Measurements from ENCODE around the gene PROKR1. TPM values are rescaled to one million over a fixed set of nuclear protein-coding genes. Genes with fewer than 3 reads are reported as not detected.

Gene PROKR1
- total and polyA plus RNA-seq, 2 donors (not counting 1 experiment from before 2014, with no cell fraction given): not detected

GRCh38 chr2:68605939-68606338 is 37.4 kb upstream of the PROKR1 start:
- Histone ChIP-seq H3K27me3 (ENCODE audit: control insufficient read depth, insufficient read depth, low read length) (no peaks in the 10 kb centered on the region), H3K4me3 (replicated peaks in 1 of 4; ENCODE audit: control extremely low read depth in 1 of 4, insufficient read depth in 1 of 4, low read depth in 3 of 4, low read length in 4 of 4) (no peak overlapping the region), H3K36me3 (ENCODE audit: control insufficient read depth, insufficient read depth, low read length) (no peaks in the 10 kb centered on the region), H3K27ac (ENCODE audit: insufficient read depth, low read length) (no peak overlapping the region), H3K4me1 (ENCODE audit: control insufficient read depth, extremely low read depth, insufficient read depth, low read length) (no peaks in the 10 kb centered on the region), H3K9me3 (ENCODE audit: control insufficient read depth, insufficient read depth, low read depth, low read length) (no peaks in the 10 kb centered on the region), H4K20me1 (ENCODE audit: control insufficient read depth, extremely low read depth, insufficient read depth, low read length) (no peaks in the 10 kb centered on the region), H3K4me2 (ENCODE audit: extremely low read depth, insufficient read depth, low read length) (no peak overlapping the region), H3K9ac (ENCODE audit: insufficient read depth, low read length) (no peak overlapping the region), H2AFZ (ENCODE audit: low read length) (no peak overlapping the region), H3K79me2 (ENCODE audit: control insufficient read depth, insufficient read depth, low read length) (no peaks in the 10 kb centered on the region)
- no peak for DNase-seq (ENCODE audit: low read depth in 2 of 2)
- TF ChIP-seq EZH2 (IDR thresholded peaks at IDR 0.05; ENCODE audit: low read length, missing control alignments) (no peak), CTCF (conservative IDR thresholded peaks at IDR 0.05 in 1 of 2, IDR thresholded peaks at IDR 0.05 in 1 of 2; ENCODE audit: low read depth in 1 of 2, low read length in 2 of 2) (no peak)

DNA sequence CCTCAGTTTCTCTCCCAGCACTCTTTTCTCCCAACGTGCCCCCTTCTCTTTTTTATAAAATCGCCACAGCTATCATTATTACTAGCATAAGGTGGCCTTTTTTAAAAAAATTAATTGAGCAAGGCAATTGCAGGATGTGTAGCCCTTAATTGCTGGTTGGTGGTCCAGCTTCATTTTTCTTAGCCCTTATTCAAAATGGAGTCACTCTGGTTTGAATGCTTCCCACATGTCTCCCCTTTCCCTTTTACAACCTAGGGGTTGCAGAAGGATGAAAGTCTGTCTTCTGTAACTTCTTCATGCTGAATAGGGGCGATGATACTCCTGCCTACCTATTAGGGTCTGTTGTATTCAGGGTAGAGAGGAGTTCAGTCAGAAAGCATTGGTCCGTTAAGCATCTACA is 36.6 kb upstream of the PROKR1 start:
- H3K9me3 ChIP-seq (ENCODE audit: control insufficient read depth, insufficient read depth, low read depth, low read length): no peaks in the 10 kb centered on the region
- H3K36me3 ChIP-seq (ENCODE audit: control insufficient read depth, insufficient read depth, low read length): no peaks in the 10 kb centered on the region
- no peak overlapping the region for H3K27ac ChIP-seq (ENCODE audit: insufficient read depth, low read length)
- no peaks in the 10 kb centered on the region for H3K27me3 ChIP-seq (ENCODE audit: control insufficient read depth, insufficient read depth, low read length)
- H3K4me3 ChIP-seq (replicated peaks in 1 of 4; ENCODE audit: control extremely low read depth in 1 of 4, insufficient read depth in 1 of 4, low read depth in 3 of 4, low read length in 4 of 4): no peak overlapping the region
- no peak for TF ChIP-seq CTCF (conservative IDR thresholded peaks at IDR 0.05 in 1 of 2, IDR thresholded peaks at IDR 0.05 in 1 of 2; ENCODE audit: low read depth in 1 of 2, low read length in 2 of 2)
- no peak for TF ChIP-seq EZH2 (IDR thresholded peaks at IDR 0.05; ENCODE audit: low read length, missing control alignments)
- H4K20me1 ChIP-seq (ENCODE audit: control insufficient read depth, extremely low read depth, insufficient read depth, low read length): no peaks in the 10 kb centered on the region
- no peak overlapping the region for H2AFZ ChIP-seq (ENCODE audit: low read length)
- H3K4me2 ChIP-seq (ENCODE audit: extremely low read depth, insufficient read depth, low read length): no peak overlapping the region
- no peak overlapping the region for H3K9ac ChIP-seq (ENCODE audit: insufficient read depth, low read length)
- H3K4me1 ChIP-seq (ENCODE audit: control insufficient read depth, extremely low read depth, insufficient read depth, low read length): no peaks in the 10 kb centered on the region
- no peak for DNase-seq (ENCODE audit: low read depth in 2 of 2)
- no peaks in the 10 kb centered on the region for H3K79me2 ChIP-seq (ENCODE audit: control insufficient read depth, insufficient read depth, low read length)

GRCh38 chr2:68607837-68608236 is 35.5 kb upstream of the PROKR1 start:
- Histone ChIP-seq H3K27me3 (ENCODE audit: control insufficient read depth, insufficient read depth, low read length) (no peaks in the 10 kb centered on the region), H3K4me2 (ENCODE audit: extremely low read depth, insufficient read depth, low read length) (no peak overlapping the region), H2AFZ (ENCODE audit: low read length) (no peak overlapping the region), H3K79me2 (ENCODE audit: control insufficient read depth, insufficient read depth, low read length) (no peaks in the 10 kb centered on the region), H3K9me3 (ENCODE audit: control insufficient read depth, insufficient read depth, low read depth, low read length) (no peaks in the 10 kb centered on the region), H3K9ac (ENCODE audit: insufficient read depth, low read length) (no peak overlapping the region), H3K36me3 (ENCODE audit: control insufficient read depth, insufficient read depth, low read length) (no peaks in the 10 kb centered on the region), H4K20me1 (ENCODE audit: control insufficient read depth, extremely low read depth, insufficient read depth, low read length) (no peaks in the 10 kb centered on the region), H3K4me3 (replicated peaks in 1 of 4; ENCODE audit: control extremely low read depth in 1 of 4, insufficient read depth in 1 of 4, low read depth in 3 of 4, low read length in 4 of 4) (no peak overlapping the region), H3K27ac (ENCODE audit: insufficient read depth, low read length) (no peak overlapping the region), H3K4me1 (ENCODE audit: control insufficient read depth, extremely low read depth, insufficient read depth, low read length) (no peaks in the 10 kb centered on the region)
- TF ChIP-seq EZH2 (IDR thresholded peaks at IDR 0.05; ENCODE audit: low read length, missing control alignments) (no peak), CTCF (conservative IDR thresholded peaks at IDR 0.05 in 1 of 2, IDR thresholded peaks at IDR 0.05 in 1 of 2; ENCODE audit: low read depth in 1 of 2, low read length in 2 of 2) (no peak)
- DNase-seq (ENCODE audit: low read depth in 2 of 2): no peak

Measured in fibroblast of lung (primary cell).